Middle frontal gyrus (tissue), 1 donor: ENCODE data around the gene MARCO.
"Not testable (repeated sequence)": the region's sequence is repeated elsewhere in the genome, so short reads cannot be mapped to it uniquely, and the experiment has no call there.

Source experiments
- DNase-seq: peaks from one replicate; pipeline ENCODE4 v3.0.0-alpha.2; 2015; ENCODE audit warnings: low spot score; ENCODE audit errors: extremely low spot score

Gene MARCO

GRCh38 chr2:119003856-119004255 lies 61.9 kb downstream of the MARCO start:
- DNase-seq: not testable (repeated sequence)

GRCh38 chr2:119004602-119005001 lies 62.6 kb downstream of the MARCO start:
- DNase-seq: no peak

- no peak for DNase-seq
Observed at GRCh38 chr2:119005051-119005450, 63.1 kb downstream of the MARCO start.

GRCh38 chr2:119005555-119005954 lies 63.6 kb downstream of the MARCO start:
- DNase-seq: no peak

- no peak for DNase-seq
Observed at GRCh38 chr2:119006441-119006840, 64.4 kb downstream of the MARCO start.

- DNase-seq: no peak
Observed at GRCh38 chr2:119008108-119008507, 66.1 kb downstream of the MARCO start.

- DNase-seq: no peak
Observed at GRCh38 chr2:119009110-119009509, 67.1 kb downstream of the MARCO start.

- DNase-seq: no peak
Observed at GRCh38 chr2:119010336-119010735, 68.3 kb downstream of the MARCO start.

GRCh38 chr2:119011162-119011909 lies 69.3 kb downstream of the MARCO start:
- DNase-seq: no peak

GRCh38 chr2:119011910-119012209 lies 69.9 kb downstream of the MARCO start:
- no peak for DNase-seq

- DNase-seq: no peak
Observed at GRCh38 chr2:119012345-119013301, 70.6 kb downstream of the MARCO start.

GRCh38 chr2:119013671-119014070 lies 71.7 kb downstream of the MARCO start:
- DNase-seq: no peak

- no peak for DNase-seq
Observed at GRCh38 chr2:119015845-119016244, 73.9 kb downstream of the MARCO start.

GRCh38 chr2:119019521-119019920 lies 77.5 kb downstream of the MARCO start:
- DNase-seq: no peak

GRCh38 chr2:119022678-119023077 lies 80.7 kb downstream of the MARCO start:
- DNase-seq: no peak

GRCh38 chr2:119023534-119023933 lies 81.5 kb downstream of the MARCO start:
- no peak for DNase-seq

- DNase-seq: no peak
Observed at GRCh38 chr2:119024152-119024551, 82.2 kb downstream of the MARCO start.

- DNase-seq: no peak
Observed at GRCh38 chr2:119024568-119024967, 82.6 kb downstream of the MARCO start.

- DNase-seq: no peak
Observed at GRCh38 chr2:119025013-119025412, 83.0 kb downstream of the MARCO start.

- DNase-seq: no peak
Observed at GRCh38 chr2:119025762-119026351, 83.9 kb downstream of the MARCO start.

- no peak for DNase-seq
Observed at GRCh38 chr2:119026890-119027289, 84.9 kb downstream of the MARCO start.
